GM23338 (cell line): ENCODE data around the gene POU5F2. TPM values are rescaled to one million over a fixed set of nuclear protein-coding genes. Genes with fewer than 3 reads are reported as not detected.
A peak's percentile ranks its signal among the peaks of the same experiment; 100 is the strongest.

Experiments used
- ATAC-seq: fragments of 200-7000 bp; cut with Tn5 transposase; 3 replicates; pipeline ENCODE4 v1.9.1; 2020
- DNase-seq: peaks from one replicate; pipeline ENCODE4 v3.0.0-alpha.2; 2015; ENCODE audit warnings: low spot score
- H2AFZ ChIP-seq: fragments of 200-600 bp; sonication (generic); 2 replicates; pipeline ENCODE4 v1.8.0; 2016; ENCODE audit warnings: antibody characterized with exemption, mild to moderate bottlenecking, moderate library complexity
- H3F3A ChIP-seq: fragments of 200-600 bp; sonication (generic); replicated peaks from 2 replicates; pipeline ENCODE4 v1.8.0; 2017; ENCODE audit warnings: antibody characterized with exemption, mixed run types, low read depth
- H3K27ac ChIP-seq: fragments of 200-600 bp; sonication (generic); 2 replicates; pipeline ENCODE4 v1.6.1; 2016; ENCODE audit warnings: low read depth
- H3K27me3 ChIP-seq: fragments of 200-600 bp; sonication (generic); 2 replicates; pipeline ENCODE4 v1.8.0; 2016; ENCODE audit warnings: mild to moderate bottlenecking, mixed run types, moderate library complexity; ENCODE audit not compliant: insufficient read depth
- H3K36me3 ChIP-seq: fragments of 200-600 bp; sonication (generic); 2 replicates; pipeline ENCODE4 v1.8.0; 2016; ENCODE audit warnings: mild to moderate bottlenecking; ENCODE audit not compliant: insufficient read depth
- H3K4me1 ChIP-seq: fragments of 200-600 bp; sonication (generic); 2 replicates; pipeline ENCODE4 v1.8.0; 2016; ENCODE audit warnings: mild to moderate bottlenecking, moderate library complexity; ENCODE audit not compliant: insufficient read depth
- H3K4me2 ChIP-seq: fragments of 200-600 bp; sonication (generic); 2 replicates; pipeline ENCODE4 v1.7.1; 2017; ENCODE audit warnings: mixed run types
- H3K4me3 ChIP-seq: fragments of 200-600 bp; sonication (generic); 2 replicates; pipeline ENCODE4 v1.6.1; 2016; ENCODE audit warnings: mixed run types
- H3K79me2 ChIP-seq: fragments of 200-600 bp; sonication (generic); replicated peaks from 2 replicates; pipeline ENCODE4 v1.8.0; 2017; ENCODE audit warnings: mild to moderate bottlenecking; ENCODE audit not compliant: insufficient read depth
- H3K9me2 ChIP-seq: fragments of 200-600 bp; sonication (generic); 2 replicates; pipeline ENCODE4 v1.8.0; 2017; ENCODE audit not compliant: insufficient read depth
- H4K20me1 ChIP-seq: fragments of 200-600 bp; sonication (generic); replicated peaks from 2 replicates; pipeline ENCODE4 v1.8.0; 2017; ENCODE audit warnings: mild to moderate bottlenecking; ENCODE audit not compliant: insufficient read depth
- H3K27ac Mint-ChIP-seq: 2 replicates; pipeline ENCODE4 v1.8.0; 2020; ENCODE audit warnings: inconsistent platforms, mild to moderate bottlenecking, moderate library complexity, mixed read lengths
- H3K27me3 Mint-ChIP-seq: 3 replicates; pipeline ENCODE4 v1.8.0; 2022; ENCODE audit warnings: low read depth, mild to moderate bottlenecking, moderate library complexity, mixed read lengths, inconsistent platforms; ENCODE audit not compliant: insufficient read depth, poor library complexity
- H3K36me3 Mint-ChIP-seq: 3 replicates; pipeline ENCODE4 v1.8.0; 2021; ENCODE audit warnings: low read depth, mild to moderate bottlenecking, inconsistent platforms, moderate library complexity, mixed read lengths
- H3K4me1 Mint-ChIP-seq: 3 replicates; pipeline ENCODE4 v1.8.0; 2020; ENCODE audit warnings: mild to moderate bottlenecking, inconsistent platforms, mixed read lengths
- H3K4me3 Mint-ChIP-seq: 3 replicates; pipeline ENCODE4 v1.8.0; 2021; ENCODE audit warnings: moderate library complexity, mild to moderate bottlenecking, inconsistent platforms, mixed read lengths
- H3K9me3 Mint-ChIP-seq: 3 replicates; pipeline ENCODE4 v1.8.0; 2020; ENCODE audit warnings: moderate library complexity, mild to moderate bottlenecking, inconsistent platforms, mixed read lengths
- CREB1 ChIP-seq: fragments of 250-450 bp; sonication (Bioruptor Pico); IDR thresholded peaks from 2 replicates; pipeline ENCODE4 v1.5.0; 2020; ENCODE audit warnings: low read depth, mild to moderate bottlenecking, moderate library complexity
- ETS1 ChIP-seq: IDR thresholded peaks from 2 replicates; pipeline ENCODE4 v1.6.1; 2016; ENCODE audit warnings: antibody characterized with exemption
- EZH2 ChIP-seq: fragments of 200-600 bp; sonication (generic); IDR thresholded peaks from one replicate; pipeline ENCODE4 v1.8.0; 2017; ENCODE audit warnings: antibody characterized with exemption, mild to moderate bottlenecking, low read depth; ENCODE audit not compliant: unreplicated experiment
- EZH2phosphoT487 ChIP-seq: fragments of 200-600 bp; sonication (generic); IDR thresholded peaks from one replicate; pipeline ENCODE4 v1.8.1; 2018; ENCODE audit warnings: antibody characterized with exemption; ENCODE audit not compliant: unreplicated experiment
- JUNB ChIP-seq: IDR thresholded peaks from one replicate; pipeline ENCODE4 v1.6.1; 2016; ENCODE audit warnings: antibody characterized with exemption; ENCODE audit not compliant: unreplicated experiment
- NANOG ChIP-seq: IDR thresholded peaks from 2 replicates; pipeline ENCODE4 v1.6.1; 2016; ENCODE audit warnings: antibody characterized with exemption, borderline replicate concordance
- POLR2AphosphoS5 ChIP-seq: IDR thresholded peaks from 2 replicates; pipeline ENCODE4 v1.6.1; 2016; ENCODE audit warnings: antibody characterized with exemption, low read depth
- ZNF114 ChIP-seq: fragments of 250-450 bp; sonication (Bioruptor Pico); IDR thresholded peaks from 2 replicates; pipeline ENCODE4 v1.5.0; 2020; ENCODE audit warnings: mild to moderate bottlenecking, moderate library complexity
- ZNF331 ChIP-seq: fragments of 250-450 bp; sonication (Bioruptor Pico); IDR thresholded peaks from 2 replicates; pipeline ENCODE4 v1.5.0; 2020; ENCODE audit warnings: low read depth, mild to moderate bottlenecking, moderate library complexity
- ZNF462 ChIP-seq: fragments of 250-450 bp; sonication (Bioruptor Pico); IDR thresholded peaks from 2 replicates; pipeline ENCODE4 v1.5.0; 2020; ENCODE audit warnings: mild to moderate bottlenecking, moderate library complexity
- polyA plus RNA-seq: library from polyadenylated mRNA; unstranded; fragments of >200 nt; fragmentation: Nextera tagmentation; extraction: Ambion mirVana; gene quantifications from 2 replicates; pipeline ENCODE4 v1.2.1, GENCODE V29; 2016
- total RNA-seq: library from RNA; depleted of rRNA; stranded (reverse); fragments of >200 nt; shearing (Covaris generic); gene quantifications from 2 replicates; pipeline ENCODE4 v1.2.3, GENCODE V29; 2014

Gene POU5F2
- total and polyA plus RNA-seq, 2 experiments from 2014 or later: 0.11 to 0.76 TPM

- TF ChIP-seq ZNF462 (CRISPR knock-in tag) (no peak), ETS1 (no peak), POLR2AphosphoS5 (no peak), JUNB (no peak), EZH2 (no peak)
Measured at GRCh38 chr5:93723681-93724080, 17.7 kb downstream of the POU5F2 start (continued).

GRCh38 chr5:93723005-93723404 is 18.4 kb downstream of the POU5F2 start:
- no peak overlapping the region for H2AFZ ChIP-seq
- no peaks in the 10 kb centered on the region for H3K27me3 ChIP-seq
- Mint-ChIP-seq H3K9me3 (no peaks in the 10 kb centered on the region), H3K36me3 (no peaks in the 10 kb centered on the region), H3K4me1 (peaks cover 43% of the 10 kb centered on the region), H3K27ac (no peak overlapping the region), H3K4me3 (no peak overlapping the region), H3K27me3 (no peaks in the 10 kb centered on the region)
- no peak overlapping the region for H3K27ac ChIP-seq
- H3K4me3 ChIP-seq: no peak overlapping the region
- ATAC-seq (peak; percentile 45), DNase-seq (no peak)
- no peaks in the 10 kb centered on the region for H3K9me2 ChIP-seq
- H3F3A ChIP-seq: no peaks in the 10 kb centered on the region
- TF ChIP-seq EZH2phosphoT487 (no peak), JUNB (no peak), NANOG (no peak), EZH2 (no peak), ZNF331 (no peak), ETS1 (no peak), CREB1 (CRISPR knock-in tag) (no peak), ZNF114 (no peak)
- H3K4me2 ChIP-seq: peak overlapping the region; percentile 18; the same call in 1 of the 2 replicates
- no peaks in the 10 kb centered on the region for H3K36me3 ChIP-seq
- H3K79me2 ChIP-seq: no peaks in the 10 kb centered on the region
- peaks cover 26% of the 10 kb centered on the region for H3K4me1 ChIP-seq
- no peaks in the 10 kb centered on the region for H4K20me1 ChIP-seq
